Measurements from ENCODE around the gene NAA35.

GRCh38 chr9:85949586-85950335 is 8.8 kb downstream of the NAA35 start:
- TF ChIP-seq CTCF (IDR thresholded peaks at IDR 0.05) = no peak
- no peak for TF ChIP-seq POLR2A (IDR thresholded peaks at IDR 0.05)
- TF ChIP-seq POLR2AphosphoS5 (IDR thresholded peaks at IDR 0.05; ENCODE audit: insufficient read depth in 1 of 2, low read depth in 1 of 2) = no peak

All from vagina (tissue), 2 donors.